ENCODE results near the gene ADAMTS18.

The ADAMTS18 gene

DNA sequence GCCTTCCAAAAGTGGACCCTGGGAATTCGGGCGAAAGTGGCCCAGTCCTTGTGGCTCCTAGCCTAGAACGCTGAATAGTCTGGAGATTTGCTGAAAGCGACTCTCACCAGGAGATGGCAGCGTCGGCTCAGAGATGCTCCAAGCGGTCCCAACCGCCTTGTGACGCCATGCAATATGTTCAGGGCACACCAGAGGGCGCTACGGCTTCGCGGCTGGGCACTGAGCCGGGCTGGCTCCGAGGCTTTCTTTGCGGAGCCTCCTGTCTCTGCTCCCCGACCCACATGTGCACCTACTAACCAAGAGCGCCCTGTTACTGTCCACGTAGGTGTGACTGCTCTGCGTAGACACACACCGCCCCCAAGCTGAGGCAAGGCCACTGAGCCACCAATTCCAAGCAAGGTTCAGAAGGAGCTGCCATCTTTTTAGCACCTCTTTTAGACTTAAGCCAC lies 198.7 kb downstream of the ADAMTS18 start:
- Histone ChIP-seq H3K4me2 (ENCODE audit: low read length) (peak overlapping the region; percentile 88), H3K9ac (ENCODE audit: low read length) (no peak overlapping the region), H3K36me3 (replicated peaks; ENCODE audit: low read depth, low read length) (no peaks in the 10 kb centered on the region), H2AFZ (ENCODE audit: low read depth, low read length) (0 out of 2 replicates have a peak overlapping the region, but pooled peaks have one; percentile 55), H3K27ac (ENCODE audit: low read length) (no peak overlapping the region), H4K20me1 (ENCODE audit: insufficient read depth, low read length) (no peaks in the 10 kb centered on the region), H3K4me3 (ENCODE audit: low read length) (peak overlapping the region; percentile 60), H3K4me1 (ENCODE audit: low read length) (peaks cover 5% of the 10 kb centered on the region; the same call in 1 of the 2 replicates), H3K9me3 (ENCODE audit: insufficient read depth, low read length) (no peaks in the 10 kb centered on the region), H3K27me3 (ENCODE audit: low read depth, low read length) (peaks cover 17% of the 10 kb centered on the region), H3K79me2 (ENCODE audit: low read length) (no peaks in the 10 kb centered on the region)
- TF ChIP-seq, protein P1, sequence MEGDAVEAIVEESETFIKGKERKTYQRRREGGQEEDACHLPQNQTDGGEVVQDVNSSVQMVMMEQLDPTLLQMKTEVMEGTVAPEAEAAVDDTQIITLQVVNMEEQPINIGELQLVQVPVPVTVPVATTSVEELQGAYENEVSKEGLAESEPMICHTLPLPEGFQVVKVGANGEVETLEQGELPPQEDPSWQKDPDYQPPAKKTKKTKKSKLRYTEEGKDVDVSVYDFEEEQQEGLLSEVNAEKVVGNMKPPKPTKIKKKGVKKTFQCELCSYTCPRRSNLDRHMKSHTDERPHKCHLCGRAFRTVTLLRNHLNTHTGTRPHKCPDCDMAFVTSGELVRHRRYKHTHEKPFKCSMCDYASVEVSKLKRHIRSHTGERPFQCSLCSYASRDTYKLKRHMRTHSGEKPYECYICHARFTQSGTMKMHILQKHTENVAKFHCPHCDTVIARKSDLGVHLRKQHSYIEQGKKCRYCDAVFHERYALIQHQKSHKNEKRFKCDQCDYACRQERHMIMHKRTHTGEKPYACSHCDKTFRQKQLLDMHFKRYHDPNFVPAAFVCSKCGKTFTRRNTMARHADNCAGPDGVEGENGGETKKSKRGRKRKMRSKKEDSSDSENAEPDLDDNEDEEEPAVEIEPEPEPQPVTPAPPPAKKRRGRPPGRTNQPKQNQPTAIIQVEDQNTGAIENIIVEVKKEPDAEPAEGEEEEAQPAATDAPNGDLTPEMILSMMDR (IDR thresholded peaks at IDR 0.05; ENCODE audit: low read depth, low read length) = peak; percentile 98
- TF ChIP-seq EZH2phosphoT487 (IDR thresholded peaks at IDR 0.05; ENCODE audit: low read depth) = no peak

DNA sequence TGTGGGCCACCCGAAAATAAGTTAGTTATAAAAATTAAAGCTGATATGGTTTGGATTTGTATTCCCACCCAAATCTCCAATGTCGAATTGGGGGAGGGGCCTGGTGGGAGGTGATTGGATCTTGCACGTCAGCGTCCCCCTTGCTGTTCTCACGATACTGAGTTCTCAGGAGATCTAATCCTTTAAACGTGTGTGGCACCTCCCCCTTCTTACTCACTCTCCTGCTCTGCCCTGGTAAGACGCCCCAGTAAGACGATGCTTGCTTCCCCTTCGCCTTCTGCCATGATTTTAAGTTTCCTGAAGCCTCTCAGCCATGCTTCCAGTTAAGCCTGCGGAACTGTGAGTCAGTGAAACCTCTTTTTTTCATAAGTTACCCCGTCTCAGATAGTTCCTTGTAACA lies 200.2 kb downstream of the ADAMTS18 start:
- no peak overlapping the region for H3K4me3 ChIP-seq (ENCODE audit: low read length)
- peaks cover 5% of the 10 kb centered on the region; the same call in 1 of the 2 replicates for H3K4me1 ChIP-seq (ENCODE audit: low read length)
- H2AFZ ChIP-seq (ENCODE audit: low read depth, low read length) = no peak overlapping the region
- H3K9me3 ChIP-seq (ENCODE audit: insufficient read depth, low read length) = no peaks in the 10 kb centered on the region
- H3K79me2 ChIP-seq (ENCODE audit: low read length) = no peaks in the 10 kb centered on the region
- TF ChIP-seq EZH2phosphoT487 (IDR thresholded peaks at IDR 0.05; ENCODE audit: low read depth) = no peak
- TF ChIP-seq, protein P1 (IDR thresholded peaks at IDR 0.05; ENCODE audit: low read depth, low read length) = no peak
- no peaks in the 10 kb centered on the region for H4K20me1 ChIP-seq (ENCODE audit: insufficient read depth, low read length)
- H3K27me3 ChIP-seq (ENCODE audit: low read depth, low read length) = peaks cover 18% of the 10 kb centered on the region
- no peaks in the 10 kb centered on the region for H3K36me3 ChIP-seq (replicated peaks; ENCODE audit: low read depth, low read length)
- H3K9ac ChIP-seq (ENCODE audit: low read length) = no peak overlapping the region
- H3K4me2 ChIP-seq (ENCODE audit: low read length) = no peak overlapping the region; the same call in 1 of the 2 replicates
- no peak overlapping the region for H3K27ac ChIP-seq (ENCODE audit: low read length)

DNA sequence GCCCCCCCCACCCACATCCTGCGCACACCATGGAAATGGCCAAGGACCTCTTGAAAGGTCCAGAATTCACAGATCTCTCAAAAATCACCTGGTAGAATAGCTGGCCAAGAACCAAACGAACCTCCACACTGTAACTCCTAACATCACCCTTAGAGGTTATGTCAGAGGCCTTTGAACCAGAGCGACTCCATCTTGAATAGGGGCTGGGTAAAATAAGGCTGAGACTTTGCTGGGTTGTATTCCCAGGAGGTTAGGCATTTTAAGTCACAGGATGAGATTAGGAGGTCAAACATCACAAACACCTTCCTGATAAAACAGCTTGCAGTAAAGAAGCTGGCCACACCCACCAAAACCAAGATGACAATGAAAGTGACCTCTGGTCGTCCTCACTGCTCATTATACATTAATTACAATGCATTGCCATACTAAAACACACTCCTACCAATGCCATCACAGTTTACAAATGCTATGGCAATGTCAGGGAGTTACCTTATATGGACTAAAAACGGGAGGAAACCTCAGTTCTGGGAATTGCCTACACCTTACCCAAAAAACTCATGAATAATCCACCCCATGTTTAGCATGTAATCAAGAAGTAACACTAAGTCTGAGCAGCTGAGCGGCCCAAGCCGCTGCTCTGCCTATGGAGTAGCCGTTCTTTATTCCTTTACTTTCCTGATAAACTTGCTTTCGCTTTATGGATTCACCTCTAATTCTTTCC lies 200.9 kb downstream of the ADAMTS18 start:
- no peak overlapping the region for H2AFZ ChIP-seq (ENCODE audit: low read depth, low read length)
- H3K4me2 ChIP-seq (ENCODE audit: low read length) = no peak overlapping the region
- no peak overlapping the region for H3K4me3 ChIP-seq (ENCODE audit: low read length)
- no peaks in the 10 kb centered on the region for H4K20me1 ChIP-seq (ENCODE audit: insufficient read depth, low read length)
- TF ChIP-seq, protein P1 (IDR thresholded peaks at IDR 0.05; ENCODE audit: low read depth, low read length) = no peak
- no peak for TF ChIP-seq EZH2phosphoT487 (IDR thresholded peaks at IDR 0.05; ENCODE audit: low read depth)
- no peaks in the 10 kb centered on the region for H3K9me3 ChIP-seq (ENCODE audit: insufficient read depth, low read length)
- peaks cover 12% of the 10 kb centered on the region for H3K27me3 ChIP-seq (ENCODE audit: low read depth, low read length)
- peaks cover 5% of the 10 kb centered on the region; the same call in 1 of the 2 replicates for H3K4me1 ChIP-seq (ENCODE audit: low read length)
- H3K9ac ChIP-seq (ENCODE audit: low read length) = no peak overlapping the region
- H3K36me3 ChIP-seq (replicated peaks; ENCODE audit: low read depth, low read length) = no peaks in the 10 kb centered on the region
- no peak overlapping the region for H3K27ac ChIP-seq (ENCODE audit: low read length)
- no peaks in the 10 kb centered on the region for H3K79me2 ChIP-seq (ENCODE audit: low read length)
